ENCODE data around the gene CCDC12.

The CCDC12 gene

DNA sequence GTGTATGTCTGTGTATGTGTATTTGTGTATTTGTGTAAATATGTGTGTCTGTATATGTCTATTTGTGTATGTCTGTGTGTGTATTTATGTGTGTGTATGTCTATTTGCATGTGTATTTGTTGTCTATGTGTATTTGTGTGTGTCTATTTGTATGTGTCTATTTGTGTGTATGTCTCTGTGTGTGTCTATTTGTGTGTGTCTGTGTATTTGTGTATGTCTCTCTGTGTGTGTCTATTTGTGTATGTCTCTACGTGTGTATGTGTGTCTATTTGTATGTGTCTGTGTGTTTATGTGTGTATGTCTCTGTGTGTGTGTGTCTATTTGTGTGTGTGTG, 68.6 kb downstream of the CCDC12 start:
- no peak for TF ChIP-seq EZH2 (optimal IDR thresholded peaks at IDR 0.05; ENCODE audit: low read depth, low read length)
- TF ChIP-seq EZH2phosphoT487 (IDR thresholded peaks at IDR 0.05; ENCODE audit: low read length) = no peak
- TF ChIP-seq, protein P1, sequence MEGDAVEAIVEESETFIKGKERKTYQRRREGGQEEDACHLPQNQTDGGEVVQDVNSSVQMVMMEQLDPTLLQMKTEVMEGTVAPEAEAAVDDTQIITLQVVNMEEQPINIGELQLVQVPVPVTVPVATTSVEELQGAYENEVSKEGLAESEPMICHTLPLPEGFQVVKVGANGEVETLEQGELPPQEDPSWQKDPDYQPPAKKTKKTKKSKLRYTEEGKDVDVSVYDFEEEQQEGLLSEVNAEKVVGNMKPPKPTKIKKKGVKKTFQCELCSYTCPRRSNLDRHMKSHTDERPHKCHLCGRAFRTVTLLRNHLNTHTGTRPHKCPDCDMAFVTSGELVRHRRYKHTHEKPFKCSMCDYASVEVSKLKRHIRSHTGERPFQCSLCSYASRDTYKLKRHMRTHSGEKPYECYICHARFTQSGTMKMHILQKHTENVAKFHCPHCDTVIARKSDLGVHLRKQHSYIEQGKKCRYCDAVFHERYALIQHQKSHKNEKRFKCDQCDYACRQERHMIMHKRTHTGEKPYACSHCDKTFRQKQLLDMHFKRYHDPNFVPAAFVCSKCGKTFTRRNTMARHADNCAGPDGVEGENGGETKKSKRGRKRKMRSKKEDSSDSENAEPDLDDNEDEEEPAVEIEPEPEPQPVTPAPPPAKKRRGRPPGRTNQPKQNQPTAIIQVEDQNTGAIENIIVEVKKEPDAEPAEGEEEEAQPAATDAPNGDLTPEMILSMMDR (IDR thresholded peaks at IDR 0.05; ENCODE audit: low read length) = no peak
- no peaks in the 10 kb centered on the region for H3K36me3 ChIP-seq (replicated peaks; ENCODE audit: insufficient read depth, low read length)
- no peak overlapping the region for H3K27ac ChIP-seq (ENCODE audit: low read length)
- no peaks in the 10 kb centered on the region for H3F3A ChIP-seq (ENCODE audit: insufficient read depth, low read length)
- no peak overlapping the region for H2AFZ ChIP-seq (ENCODE audit: low read length)
- no peaks in the 10 kb centered on the region for H4K20me1 ChIP-seq (ENCODE audit: insufficient read depth, low read length)
- H3K27me3 ChIP-seq (replicated peaks; ENCODE audit: insufficient read depth, low read length) = no peaks in the 10 kb centered on the region
- H3K9ac ChIP-seq (ENCODE audit: low read length) = no peak overlapping the region
- H3K4me3 ChIP-seq (ENCODE audit: low read length) = no peak overlapping the region
- H3K79me2 ChIP-seq (ENCODE audit: low read length) = no peaks in the 10 kb centered on the region
- H3K4me2 ChIP-seq (ENCODE audit: low read depth, low read length) = no peak overlapping the region
- H3K4me1 ChIP-seq (ENCODE audit: low read length) = no peaks in the 10 kb centered on the region
- H3K9me3 ChIP-seq (replicated peaks; ENCODE audit: insufficient read depth, low read length) = no peaks in the 10 kb centered on the region
- no peaks in the 10 kb centered on the region for H3K9me2 ChIP-seq (replicated peaks; ENCODE audit: insufficient read depth, low read length)
- no peak for DNase-seq

DNA sequence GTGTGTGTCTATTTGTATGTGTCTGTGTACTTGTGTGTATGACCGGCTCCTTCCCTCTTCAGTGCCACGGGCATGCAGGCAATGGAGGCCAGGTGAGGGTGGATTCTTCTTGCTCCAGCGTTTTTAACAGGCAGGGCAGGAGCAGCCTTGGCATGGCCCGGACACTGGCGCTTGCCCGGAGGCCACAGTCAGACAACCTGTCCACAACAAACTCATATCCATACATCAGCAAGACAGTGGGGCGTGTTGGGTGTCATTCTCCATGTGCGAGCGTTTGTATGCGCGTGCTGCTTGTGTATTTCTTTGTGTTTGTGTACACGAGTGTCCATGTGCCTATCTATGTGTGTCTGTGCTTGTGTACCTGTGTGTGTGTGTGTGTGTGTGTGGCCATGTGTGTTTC, 69.3 kb downstream of the CCDC12 start:
- H3K4me1 ChIP-seq (ENCODE audit: low read length) = no peaks in the 10 kb centered on the region
- no peak for DNase-seq
- H3K4me2 ChIP-seq (ENCODE audit: low read depth, low read length) = no peak overlapping the region
- H3K27me3 ChIP-seq (replicated peaks; ENCODE audit: insufficient read depth, low read length) = no peaks in the 10 kb centered on the region; the same call in 1 of the 2 replicates
- no peaks in the 10 kb centered on the region for H3K9me2 ChIP-seq (replicated peaks; ENCODE audit: insufficient read depth, low read length)
- H3K9me3 ChIP-seq (replicated peaks; ENCODE audit: insufficient read depth, low read length) = no peaks in the 10 kb centered on the region
- H3K79me2 ChIP-seq (ENCODE audit: low read length) = no peaks in the 10 kb centered on the region
- no peaks in the 10 kb centered on the region for H3K36me3 ChIP-seq (replicated peaks; ENCODE audit: insufficient read depth, low read length)
- no peak overlapping the region for H2AFZ ChIP-seq (ENCODE audit: low read length)
- H3K4me3 ChIP-seq (ENCODE audit: low read length) = no peak overlapping the region
- no peaks in the 10 kb centered on the region for H3F3A ChIP-seq (ENCODE audit: insufficient read depth, low read length)
- no peak overlapping the region for H3K9ac ChIP-seq (ENCODE audit: low read length)
- no peaks in the 10 kb centered on the region for H4K20me1 ChIP-seq (ENCODE audit: insufficient read depth, low read length)
- TF ChIP-seq EZH2phosphoT487 (IDR thresholded peaks at IDR 0.05; ENCODE audit: low read length) (no peak), EZH2 (optimal IDR thresholded peaks at IDR 0.05; ENCODE audit: low read depth, low read length) (no peak)
- TF ChIP-seq, protein P1 (IDR thresholded peaks at IDR 0.05; ENCODE audit: low read length) = no peak
- H3K27ac ChIP-seq (ENCODE audit: low read length) = no peak overlapping the region

DNA sequence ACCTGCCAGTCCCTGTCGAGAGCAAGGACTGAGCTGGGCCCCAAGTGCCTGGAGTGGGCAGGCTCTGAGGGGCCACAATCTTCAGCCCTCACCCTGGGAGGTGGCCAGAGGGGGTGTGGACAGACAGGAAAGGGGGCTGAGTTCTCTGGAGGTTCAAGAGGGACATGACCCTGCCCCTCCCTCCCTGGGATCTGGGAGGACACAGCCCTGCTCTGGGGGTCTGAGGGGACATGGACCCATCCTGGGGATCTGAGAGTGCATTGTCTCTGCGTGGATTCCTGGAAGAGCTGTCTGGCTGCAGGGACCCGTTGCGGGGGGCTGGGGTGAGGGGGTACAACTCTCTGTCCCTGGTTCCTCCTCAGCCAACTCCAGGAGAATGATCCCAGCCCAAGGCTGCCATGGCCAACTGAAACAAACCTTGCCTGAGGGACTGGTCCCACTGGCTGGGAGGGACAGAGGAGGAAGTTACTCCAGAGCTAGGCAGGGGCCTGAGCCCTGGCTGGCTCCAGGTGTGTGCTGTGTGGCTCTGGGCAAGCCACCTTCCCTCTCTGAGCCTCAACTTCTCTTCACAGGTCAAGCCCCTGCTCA, 70.0 kb downstream of the CCDC12 start:
- no peak overlapping the region for H3K9ac ChIP-seq (ENCODE audit: low read length)
- H3K4me2 ChIP-seq (ENCODE audit: low read depth, low read length) = no peak overlapping the region
- no peaks in the 10 kb centered on the region for H3F3A ChIP-seq (ENCODE audit: insufficient read depth, low read length)
- no peak for DNase-seq
- no peaks in the 10 kb centered on the region for H3K36me3 ChIP-seq (replicated peaks; ENCODE audit: insufficient read depth, low read length)
- no peaks in the 10 kb centered on the region; the same call in 1 of the 2 replicates for H3K27me3 ChIP-seq (replicated peaks; ENCODE audit: insufficient read depth, low read length)
- no peaks in the 10 kb centered on the region for H3K9me3 ChIP-seq (replicated peaks; ENCODE audit: insufficient read depth, low read length)
- no peaks in the 10 kb centered on the region for H3K4me1 ChIP-seq (ENCODE audit: low read length)
- no peak overlapping the region for H3K4me3 ChIP-seq (ENCODE audit: low read length)
- no peak overlapping the region for H2AFZ ChIP-seq (ENCODE audit: low read length)
- H3K9me2 ChIP-seq (replicated peaks; ENCODE audit: insufficient read depth, low read length) = no peaks in the 10 kb centered on the region
- H3K79me2 ChIP-seq (ENCODE audit: low read length) = no peaks in the 10 kb centered on the region
- no peak for TF ChIP-seq EZH2 (optimal IDR thresholded peaks at IDR 0.05; ENCODE audit: low read depth, low read length)
- no peak for TF ChIP-seq EZH2phosphoT487 (IDR thresholded peaks at IDR 0.05; ENCODE audit: low read length)
- H3K27ac ChIP-seq (ENCODE audit: low read length) = no peak overlapping the region
- H4K20me1 ChIP-seq (ENCODE audit: insufficient read depth, low read length) = no peaks in the 10 kb centered on the region

DNA sequence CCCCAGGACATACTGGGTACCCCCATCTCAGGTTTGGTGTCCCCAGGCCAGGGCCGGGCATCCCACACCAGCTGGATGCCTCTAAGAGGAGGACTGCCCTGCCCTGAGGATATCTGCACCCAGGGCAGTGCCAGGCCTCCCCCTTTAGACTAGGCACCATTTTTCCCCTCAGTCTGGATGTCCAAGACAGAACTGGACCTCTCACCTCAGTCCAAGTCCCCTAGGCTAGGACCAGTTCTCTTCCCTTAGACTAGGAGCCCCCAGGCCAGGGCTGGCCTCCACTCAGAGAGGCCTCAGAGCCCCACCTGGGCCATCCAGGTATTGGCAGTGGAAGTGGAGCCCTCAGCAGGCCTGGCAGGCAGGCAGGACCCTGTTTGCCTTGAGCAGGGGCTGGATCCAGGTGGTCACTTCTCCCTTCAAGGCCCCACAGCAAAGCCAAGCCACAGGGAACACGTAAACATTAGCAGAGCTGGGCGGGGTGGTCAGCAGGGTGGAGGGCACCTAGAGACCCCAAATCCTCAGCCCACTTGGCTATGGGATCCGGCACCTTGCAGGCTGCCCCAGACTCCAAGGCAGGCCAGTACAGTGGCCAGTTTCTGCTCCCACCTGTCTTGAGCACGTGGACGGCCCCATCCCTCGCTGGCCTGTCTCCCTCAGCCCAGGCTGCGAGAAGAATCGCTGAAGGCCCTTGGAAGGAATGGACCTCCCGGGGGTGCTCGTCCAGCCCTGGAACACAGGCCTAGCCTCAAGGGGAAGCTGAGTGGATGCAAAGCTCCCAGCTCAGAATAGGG, 70.7 kb downstream of the CCDC12 start:
- Histone ChIP-seq H4K20me1 (ENCODE audit: insufficient read depth, low read length) (no peaks in the 10 kb centered on the region), H3K79me2 (ENCODE audit: low read length) (no peaks in the 10 kb centered on the region), H3K4me1 (ENCODE audit: low read length) (no peaks in the 10 kb centered on the region), H3K9me2 (replicated peaks; ENCODE audit: insufficient read depth, low read length) (no peaks in the 10 kb centered on the region), H3K27me3 (replicated peaks; ENCODE audit: insufficient read depth, low read length) (no peaks in the 10 kb centered on the region; the same call in 1 of the 2 replicates), H3F3A (ENCODE audit: insufficient read depth, low read length) (no peaks in the 10 kb centered on the region), H3K4me3 (ENCODE audit: low read length) (no peak overlapping the region), H3K36me3 (replicated peaks; ENCODE audit: insufficient read depth, low read length) (no peaks in the 10 kb centered on the region), H3K9me3 (replicated peaks; ENCODE audit: insufficient read depth, low read length) (no peaks in the 10 kb centered on the region), H3K4me2 (ENCODE audit: low read depth, low read length) (no peak overlapping the region), H2AFZ (ENCODE audit: low read length) (no peak overlapping the region), H3K27ac (ENCODE audit: low read length) (no peak overlapping the region), H3K9ac (ENCODE audit: low read length) (no peak overlapping the region)
- DNase-seq = no peak
- TF ChIP-seq, protein P1 (IDR thresholded peaks at IDR 0.05; ENCODE audit: low read length) = no peak
